Kidney epithelial cell (primary cell): ENCODE data around the gene RSPO4. TPM values are rescaled to one million over a fixed set of nuclear protein-coding genes. Genes with fewer than 3 reads are reported as not detected.

Source experiments
- DNase-seq: peaks from one replicate; pipeline ENCODE4 v3.0.0-alpha.2; 2010; ENCODE audit warnings: low read depth
- H3K27me3 ChIP-seq: 2 replicates; pipeline ENCODE4 v1.6.0; 2011; ENCODE audit warnings: low read length; ENCODE audit not compliant: control insufficient read depth, insufficient read depth
- H3K36me3 ChIP-seq: 2 replicates; pipeline ENCODE4 v1.5.1; 2011; ENCODE audit warnings: low read length; ENCODE audit not compliant: control insufficient read depth, insufficient read depth
- H3K4me3 ChIP-seq: 2 replicates; pipeline ENCODE4 v1.5.1; 2011; ENCODE audit warnings: low read depth, mild to moderate bottlenecking, control low read depth, low read length
- total RNA-seq: library from RNA; depleted of rRNA; stranded (reverse); fragments of >200 nt; gene quantifications from 2 replicates; pipeline ENCODE4 v1.2.3, GENCODE V29; 2015
- TF ChIP-seq, protein P1 (sequence below): IDR thresholded peaks from 2 replicates; pipeline ENCODE4 v1.5.1; 2011; ENCODE audit warnings: mild to moderate bottlenecking, moderate library complexity, low read length, control low read depth, inconsistent platforms; ENCODE audit not compliant: insufficient read depth, poor library complexity, severe bottlenecking

RSPO4 gene
- total RNA-seq, 1 donor from 2014 or later, result 3.3 TPM

DNA sequence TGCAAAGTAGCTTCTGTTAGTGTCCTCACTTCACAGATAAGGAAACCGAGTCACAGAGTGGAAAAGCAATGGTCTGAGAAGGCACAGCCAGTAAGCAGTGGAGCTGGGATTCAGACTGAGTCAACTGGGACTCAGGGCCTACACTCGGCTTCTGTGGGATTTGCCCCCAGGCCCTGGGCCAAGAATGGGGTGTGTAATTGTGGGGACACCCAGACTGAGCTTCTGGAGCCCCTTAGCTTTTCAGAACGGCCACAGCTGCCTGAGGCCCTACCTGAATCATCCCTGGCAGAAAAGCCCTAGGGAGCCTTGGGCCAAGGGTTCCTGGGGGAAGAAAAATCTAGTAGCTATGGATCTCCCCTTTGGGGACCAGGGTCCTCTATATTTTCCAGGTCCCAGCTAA, 92.5 kb downstream of the RSPO4 start:
- TF ChIP-seq, protein P1, sequence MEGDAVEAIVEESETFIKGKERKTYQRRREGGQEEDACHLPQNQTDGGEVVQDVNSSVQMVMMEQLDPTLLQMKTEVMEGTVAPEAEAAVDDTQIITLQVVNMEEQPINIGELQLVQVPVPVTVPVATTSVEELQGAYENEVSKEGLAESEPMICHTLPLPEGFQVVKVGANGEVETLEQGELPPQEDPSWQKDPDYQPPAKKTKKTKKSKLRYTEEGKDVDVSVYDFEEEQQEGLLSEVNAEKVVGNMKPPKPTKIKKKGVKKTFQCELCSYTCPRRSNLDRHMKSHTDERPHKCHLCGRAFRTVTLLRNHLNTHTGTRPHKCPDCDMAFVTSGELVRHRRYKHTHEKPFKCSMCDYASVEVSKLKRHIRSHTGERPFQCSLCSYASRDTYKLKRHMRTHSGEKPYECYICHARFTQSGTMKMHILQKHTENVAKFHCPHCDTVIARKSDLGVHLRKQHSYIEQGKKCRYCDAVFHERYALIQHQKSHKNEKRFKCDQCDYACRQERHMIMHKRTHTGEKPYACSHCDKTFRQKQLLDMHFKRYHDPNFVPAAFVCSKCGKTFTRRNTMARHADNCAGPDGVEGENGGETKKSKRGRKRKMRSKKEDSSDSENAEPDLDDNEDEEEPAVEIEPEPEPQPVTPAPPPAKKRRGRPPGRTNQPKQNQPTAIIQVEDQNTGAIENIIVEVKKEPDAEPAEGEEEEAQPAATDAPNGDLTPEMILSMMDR, result no peak
- Histone ChIP-seq H3K4me3 (no peak overlapping the region), H3K36me3 (no peaks in the 10 kb centered on the region), H3K27me3 (peaks cover 8% of the 10 kb centered on the region)
- DNase-seq, result no peak

Other genes starting within 250 kb of the RSPO4 start
- gene SLC52A3, start 233.8 kb downstream of the RSPO4 start, total RNA-seq, result 2.7 and 2.8 TPM in 2 replicates
- gene FAM110A, start 168.6 kb downstream of the RSPO4 start, total RNA-seq, result 6.2 and 8.5 TPM in 2 replicates
- gene ANGPT4, start 86.0 kb downstream of the RSPO4 start, total RNA-seq, result not detected in 2 replicates
- 227 and 323 TPM in 2 replicates for gene PSMF1, start 116.3 kb upstream of the RSPO4 start, total RNA-seq
- 0.27 and 4.5 TPM in 2 replicates for gene TMEM74B, start 182.7 kb upstream of the RSPO4 start, total RNA-seq
- gene C20orf202, start 201.1 kb upstream of the RSPO4 start, total RNA-seq, result not detected in 2 replicates
- gene RAD21L1, start 223.7 kb upstream of the RSPO4 start, total RNA-seq, result not detected in 2 replicates